ENCODE data around the gene SLC2A9.

DNA sequence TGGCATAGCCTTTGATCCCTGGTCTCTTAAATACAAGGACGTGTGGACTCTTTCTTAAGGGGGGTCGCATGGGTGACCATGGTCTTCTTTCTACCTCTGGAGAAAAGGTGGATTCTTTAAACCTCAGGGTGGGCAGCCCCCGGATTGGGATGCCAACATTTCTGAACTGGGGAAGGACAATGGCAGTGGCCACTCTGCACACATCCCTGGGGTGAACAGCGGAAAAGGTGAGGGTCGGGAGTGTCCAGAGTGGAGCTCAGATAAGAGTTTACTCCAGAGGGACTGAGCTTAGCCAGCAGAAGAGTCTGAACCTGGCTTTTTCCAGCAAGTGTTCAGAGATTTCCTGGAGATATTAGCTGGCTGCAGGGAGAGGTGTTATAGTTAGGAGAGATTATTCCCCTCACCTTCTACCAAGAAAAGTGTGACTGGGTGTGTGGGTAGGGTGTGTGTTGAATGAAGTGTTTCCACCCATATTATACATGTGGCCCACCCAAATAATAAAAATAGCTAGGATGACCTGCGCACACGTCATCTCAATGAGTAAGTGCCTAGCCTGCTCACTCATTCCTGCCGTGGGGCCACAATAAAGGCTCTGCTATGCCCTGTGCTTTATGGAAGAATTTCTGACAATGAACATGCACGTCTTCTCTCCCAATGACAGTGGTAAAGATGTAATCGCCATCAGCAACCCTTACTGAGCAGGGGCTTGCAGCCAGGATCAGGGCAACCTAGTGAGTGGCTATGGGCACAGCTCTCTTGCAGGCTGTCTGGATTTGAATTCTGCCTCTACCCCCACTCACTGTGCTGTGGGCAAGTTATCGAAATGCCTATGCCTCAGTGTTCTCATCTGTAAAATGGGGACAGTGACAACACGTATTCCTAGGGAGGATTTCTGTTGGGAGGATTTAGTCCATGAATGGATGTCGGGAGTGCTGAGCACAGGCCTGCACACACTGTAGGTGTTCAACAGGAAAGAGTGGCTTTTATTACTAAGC, 76.6 kb downstream of the SLC2A9 start:
- TF ChIP-seq POLR2AphosphoS5 (IDR thresholded peaks at IDR 0.05): no peak
- TF ChIP-seq POLR2A (IDR thresholded peaks at IDR 0.05): no peak
- TF ChIP-seq CTCF (IDR thresholded peaks at IDR 0.05): no peak
